ENCODE results near the gene DYNLT2. TPM values are rescaled to one million over a fixed set of nuclear protein-coding genes. Genes with fewer than 3 reads are reported as not detected.

DYNLT2 gene
- total and polyA plus RNA-seq, 2 experiments from 2014 or later: 2.9 to 3.1 TPM

DNA sequence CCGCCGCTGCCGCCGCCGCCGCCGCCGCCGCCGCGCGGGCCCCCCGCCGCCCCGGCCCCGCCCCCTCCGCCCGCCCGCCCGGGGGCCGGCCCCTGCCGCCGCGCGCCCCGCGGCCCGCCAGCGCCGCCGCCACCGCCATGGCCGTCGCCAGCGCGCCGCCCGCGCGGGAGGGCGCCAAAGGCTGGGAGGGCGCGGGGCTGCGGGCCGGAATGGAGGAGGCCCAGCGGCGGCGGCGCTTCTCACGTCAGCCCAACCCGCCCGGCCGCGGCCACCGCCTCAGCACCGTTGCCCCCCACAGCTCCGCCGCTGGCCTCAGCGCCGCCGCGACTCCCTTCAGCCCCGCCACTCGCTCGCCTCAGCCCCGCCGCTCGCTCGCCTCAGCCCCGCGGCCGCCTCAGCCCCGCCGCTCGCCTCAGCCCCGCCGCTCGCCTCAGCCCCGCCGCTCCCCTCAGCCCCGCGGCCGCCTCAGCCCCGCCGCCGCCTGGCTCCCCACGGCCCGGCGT, 27.3 kb downstream of the DYNLT2 start:
- no peaks in the 10 kb centered on the region for H3K9me2 ChIP-seq (replicated peaks; ENCODE audit: insufficient read depth)
- no peaks in the 10 kb centered on the region for H3K27me3 ChIP-seq
- no peaks in the 10 kb centered on the region for H3K9me3 ChIP-seq (ENCODE audit: low read depth)
- H3K79me2 ChIP-seq: peaks cover 45% of the 10 kb centered on the region
- H3K36me3 ChIP-seq (replicated peaks; ENCODE audit: insufficient read depth, low read depth): no peaks in the 10 kb centered on the region
- no peak overlapping the region for H2AFZ ChIP-seq
- no peak overlapping the region for H3K4me2 ChIP-seq
- TF ChIP-seq, protein P1, sequence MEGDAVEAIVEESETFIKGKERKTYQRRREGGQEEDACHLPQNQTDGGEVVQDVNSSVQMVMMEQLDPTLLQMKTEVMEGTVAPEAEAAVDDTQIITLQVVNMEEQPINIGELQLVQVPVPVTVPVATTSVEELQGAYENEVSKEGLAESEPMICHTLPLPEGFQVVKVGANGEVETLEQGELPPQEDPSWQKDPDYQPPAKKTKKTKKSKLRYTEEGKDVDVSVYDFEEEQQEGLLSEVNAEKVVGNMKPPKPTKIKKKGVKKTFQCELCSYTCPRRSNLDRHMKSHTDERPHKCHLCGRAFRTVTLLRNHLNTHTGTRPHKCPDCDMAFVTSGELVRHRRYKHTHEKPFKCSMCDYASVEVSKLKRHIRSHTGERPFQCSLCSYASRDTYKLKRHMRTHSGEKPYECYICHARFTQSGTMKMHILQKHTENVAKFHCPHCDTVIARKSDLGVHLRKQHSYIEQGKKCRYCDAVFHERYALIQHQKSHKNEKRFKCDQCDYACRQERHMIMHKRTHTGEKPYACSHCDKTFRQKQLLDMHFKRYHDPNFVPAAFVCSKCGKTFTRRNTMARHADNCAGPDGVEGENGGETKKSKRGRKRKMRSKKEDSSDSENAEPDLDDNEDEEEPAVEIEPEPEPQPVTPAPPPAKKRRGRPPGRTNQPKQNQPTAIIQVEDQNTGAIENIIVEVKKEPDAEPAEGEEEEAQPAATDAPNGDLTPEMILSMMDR (IDR thresholded peaks at IDR 0.05; ENCODE audit: poor library complexity): no peak
- no peak for TF ChIP-seq EZH2 (IDR thresholded peaks at IDR 0.05; ENCODE audit: borderline replicate concordance)
- no peak for TF ChIP-seq EZH2phosphoT487 (IDR thresholded peaks at IDR 0.05; ENCODE audit: low read depth, severe bottlenecking, unreplicated experiment)
- peaks cover 15% of the 10 kb centered on the region for H3K4me1 ChIP-seq (ENCODE audit: insufficient read depth)
- peak overlapping the region; percentile 100 for H3K27ac ChIP-seq
- WGBS (ENCODE audit: low lambda C conversion rate, missing lambda C conversion rate): 20% methylated on average over 1 of the region's 89 CpGs
- DNase-seq (ENCODE audit: low spot score): peak; percentile 76
- no peak overlapping the region for H3K4me3 ChIP-seq
- H4K20me1 ChIP-seq (ENCODE audit: insufficient read depth, poor library complexity, severe bottlenecking): peaks cover 37% of the 10 kb centered on the region

DNA sequence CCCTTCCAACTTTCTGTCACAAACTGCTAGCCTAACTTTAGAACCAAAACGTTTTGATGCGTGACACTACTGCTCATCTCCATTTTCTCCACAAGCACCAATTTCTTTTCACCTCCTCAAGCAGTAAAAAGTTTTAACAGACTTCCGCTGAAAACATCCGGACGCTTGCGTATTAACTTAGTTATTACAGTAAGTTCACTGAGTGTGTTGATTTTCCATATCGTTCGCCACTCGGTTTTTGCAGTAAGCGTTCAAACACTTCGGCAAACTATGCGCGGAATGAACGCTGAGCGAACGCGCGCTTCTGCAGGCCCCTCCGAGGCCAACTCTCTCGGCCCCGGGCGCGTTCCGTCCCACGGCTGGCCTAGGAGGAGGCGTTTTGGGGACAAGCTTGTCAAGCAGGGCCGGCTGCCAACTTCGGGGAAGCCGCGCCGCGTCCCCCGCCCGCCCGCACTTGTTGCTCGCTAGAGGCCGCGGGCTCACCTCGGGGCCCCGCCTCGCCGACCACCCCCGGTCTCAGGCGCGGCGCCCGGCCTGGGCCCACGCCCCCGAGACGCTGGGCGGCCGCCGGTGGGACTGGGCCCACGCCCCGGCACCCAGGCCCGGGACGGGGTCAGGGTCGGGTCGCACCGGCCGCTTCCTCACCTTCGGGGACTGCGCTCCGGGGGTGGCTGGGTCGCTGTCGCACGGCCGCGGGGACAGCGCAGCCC, 28.0 kb downstream of the DYNLT2 start:
- Histone ChIP-seq H3K27me3 (no peaks in the 10 kb centered on the region), H3K79me2 (peaks cover 51% of the 10 kb centered on the region), H3K4me2 (peak overlapping the region; percentile 93), H3K36me3 (replicated peaks; ENCODE audit: insufficient read depth, low read depth) (no peaks in the 10 kb centered on the region), H3K4me1 (ENCODE audit: insufficient read depth) (peaks cover 15% of the 10 kb centered on the region), H3K9me2 (replicated peaks; ENCODE audit: insufficient read depth) (no peaks in the 10 kb centered on the region), H3K4me3 (peak overlapping the region; percentile 44), H3K27ac (peak overlapping the region; percentile 96), H2AFZ (peak overlapping the region; percentile 17), H4K20me1 (ENCODE audit: insufficient read depth, poor library complexity, severe bottlenecking) (peaks cover 44% of the 10 kb centered on the region), H3K9me3 (ENCODE audit: low read depth) (no peaks in the 10 kb centered on the region)
- peak; percentile 76 for DNase-seq (ENCODE audit: low spot score)
- under 1% methylated on average over 55 of the region's 70 CpGs for WGBS (ENCODE audit: low lambda C conversion rate, missing lambda C conversion rate)
- no peak for TF ChIP-seq EZH2phosphoT487 (IDR thresholded peaks at IDR 0.05; ENCODE audit: low read depth, severe bottlenecking, unreplicated experiment)
- TF ChIP-seq, protein P1 (IDR thresholded peaks at IDR 0.05; ENCODE audit: poor library complexity): no peak

DNA sequence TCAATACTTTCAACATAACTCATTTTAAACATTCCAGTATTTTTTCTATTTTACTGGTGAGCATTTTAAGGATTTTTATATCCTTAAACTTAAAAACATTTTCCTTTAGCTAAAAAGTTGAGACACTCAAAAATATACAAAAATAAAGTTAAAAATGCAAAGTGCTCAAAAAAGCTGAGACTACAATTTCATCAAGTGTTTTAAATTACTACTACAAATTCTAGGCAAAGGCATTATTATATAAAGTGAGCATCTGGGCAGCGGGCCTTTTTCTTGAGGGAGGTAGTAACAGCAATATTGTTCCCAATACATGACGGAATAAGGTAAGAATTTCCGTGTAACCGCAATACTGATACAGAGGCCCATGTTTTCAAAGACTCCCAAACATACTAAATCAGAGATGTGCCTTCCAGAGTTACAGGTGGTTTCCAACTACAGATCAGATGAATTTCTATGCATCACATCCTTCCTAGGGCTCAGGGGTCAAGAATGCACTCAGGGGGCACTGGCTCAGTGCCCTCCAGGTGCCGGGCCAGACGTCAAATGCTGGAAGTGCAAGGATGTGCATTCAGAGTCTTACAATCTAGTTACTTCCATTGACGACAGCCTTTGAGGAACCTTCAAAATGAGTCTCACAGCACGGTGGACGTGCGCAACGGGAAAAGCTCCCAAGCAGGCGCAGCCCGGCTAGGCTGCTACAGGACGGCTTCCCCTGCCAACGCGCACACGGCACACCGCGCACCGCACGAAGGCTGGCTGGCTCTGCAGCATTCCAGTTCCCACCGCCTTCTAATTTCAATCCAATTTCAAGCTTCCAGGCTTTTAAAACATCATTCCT, 28.8 kb downstream of the DYNLT2 start:
- DNase-seq (ENCODE audit: low spot score): peak; percentile 69
- Histone ChIP-seq H3K9me3 (ENCODE audit: low read depth) (no peaks in the 10 kb centered on the region), H3K9me2 (replicated peaks; ENCODE audit: insufficient read depth) (no peaks in the 10 kb centered on the region), H3K79me2 (peaks cover 59% of the 10 kb centered on the region), H3K36me3 (replicated peaks; ENCODE audit: insufficient read depth, low read depth) (no peaks in the 10 kb centered on the region), H2AFZ (peak overlapping the region; percentile 17), H4K20me1 (ENCODE audit: insufficient read depth, poor library complexity, severe bottlenecking) (peaks cover 48% of the 10 kb centered on the region), H3K27ac (peak overlapping the region; percentile 96), H3K27me3 (no peaks in the 10 kb centered on the region), H3K4me2 (peak overlapping the region; percentile 93), H3K4me1 (ENCODE audit: insufficient read depth) (peaks cover 15% of the 10 kb centered on the region), H3K4me3 (peak overlapping the region; percentile 44)
- 4% methylated on average over 22 of the region's 22 CpGs for WGBS (ENCODE audit: low lambda C conversion rate, missing lambda C conversion rate)
- TF ChIP-seq EZH2phosphoT487 (IDR thresholded peaks at IDR 0.05; ENCODE audit: low read depth, severe bottlenecking, unreplicated experiment): no peak
- TF ChIP-seq, protein P1 (IDR thresholded peaks at IDR 0.05; ENCODE audit: poor library complexity): no peak
- no peak for TF ChIP-seq EZH2 (IDR thresholded peaks at IDR 0.05; ENCODE audit: borderline replicate concordance)

Data from hepatocyte (in vitro differentiated cells).